ENCODE measurements around the gene FLT1. TPM values are rescaled to one million over a fixed set of nuclear protein-coding genes. Genes with fewer than 3 reads are reported as not detected.
A peak's percentile ranks its signal among the peaks of the same experiment; 100 is the strongest.

FLT1 gene, protein sequence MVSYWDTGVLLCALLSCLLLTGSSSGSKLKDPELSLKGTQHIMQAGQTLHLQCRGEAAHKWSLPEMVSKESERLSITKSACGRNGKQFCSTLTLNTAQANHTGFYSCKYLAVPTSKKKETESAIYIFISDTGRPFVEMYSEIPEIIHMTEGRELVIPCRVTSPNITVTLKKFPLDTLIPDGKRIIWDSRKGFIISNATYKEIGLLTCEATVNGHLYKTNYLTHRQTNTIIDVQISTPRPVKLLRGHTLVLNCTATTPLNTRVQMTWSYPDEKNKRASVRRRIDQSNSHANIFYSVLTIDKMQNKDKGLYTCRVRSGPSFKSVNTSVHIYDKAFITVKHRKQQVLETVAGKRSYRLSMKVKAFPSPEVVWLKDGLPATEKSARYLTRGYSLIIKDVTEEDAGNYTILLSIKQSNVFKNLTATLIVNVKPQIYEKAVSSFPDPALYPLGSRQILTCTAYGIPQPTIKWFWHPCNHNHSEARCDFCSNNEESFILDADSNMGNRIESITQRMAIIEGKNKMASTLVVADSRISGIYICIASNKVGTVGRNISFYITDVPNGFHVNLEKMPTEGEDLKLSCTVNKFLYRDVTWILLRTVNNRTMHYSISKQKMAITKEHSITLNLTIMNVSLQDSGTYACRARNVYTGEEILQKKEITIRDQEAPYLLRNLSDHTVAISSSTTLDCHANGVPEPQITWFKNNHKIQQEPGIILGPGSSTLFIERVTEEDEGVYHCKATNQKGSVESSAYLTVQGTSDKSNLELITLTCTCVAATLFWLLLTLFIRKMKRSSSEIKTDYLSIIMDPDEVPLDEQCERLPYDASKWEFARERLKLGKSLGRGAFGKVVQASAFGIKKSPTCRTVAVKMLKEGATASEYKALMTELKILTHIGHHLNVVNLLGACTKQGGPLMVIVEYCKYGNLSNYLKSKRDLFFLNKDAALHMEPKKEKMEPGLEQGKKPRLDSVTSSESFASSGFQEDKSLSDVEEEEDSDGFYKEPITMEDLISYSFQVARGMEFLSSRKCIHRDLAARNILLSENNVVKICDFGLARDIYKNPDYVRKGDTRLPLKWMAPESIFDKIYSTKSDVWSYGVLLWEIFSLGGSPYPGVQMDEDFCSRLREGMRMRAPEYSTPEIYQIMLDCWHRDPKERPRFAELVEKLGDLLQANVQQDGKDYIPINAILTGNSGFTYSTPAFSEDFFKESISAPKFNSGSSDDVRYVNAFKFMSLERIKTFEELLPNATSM (N-terminal part only)
- total RNA-seq (10 to 100 TPM in 3 of 7 donors, 1 to 10 TPM in 4; 5.8 to 31.4 (median 9.9) TPM), polyA plus RNA-seq (10 to 100 TPM in 1 of 2 donors, 1 to 10 TPM in 1; 7.3 to 19.3 TPM)
- long read RNA-seq, donor 1, full-length matches to known transcripts: 1 of 5 reads
- long read RNA-seq, donor 1, partial matches to known transcripts: 4 of 5 reads
- long read RNA-seq, donor 1, other reads (novel, unspliced or antisense): 0 of 5 reads
- long read RNA-seq, donor 2: 0 reads
- long read RNA-seq, donor 3, partial matches to known transcripts: 1 of 2 reads
- long read RNA-seq, donor 3, other reads (novel, unspliced or antisense): 1 of 2 reads

- intact Hi-C loops (cut with DNase I): no loop called here
- Histone ChIP-seq H3K36me3 (no peaks in the 10 kb centered on the region), H3K4me1 (ENCODE audit: insufficient read depth) (peaks cover 4% of the 10 kb centered on the region), H3K4me3 (peak within 1 kb of the TSS; percentile 34), H3K27ac (no peak within 1 kb of the TSS), H3K9me3 (no peaks in the 10 kb centered on the region), H3K27me3 (no peaks in the 10 kb centered on the region)
- peak in 3 of 5 donors; percentile 26 to 40 (median 34) for DNase-seq
- TF ChIP-seq EP300 (IDR thresholded peaks at IDR 0.05) (no peak), POLR2A (IDR thresholded peaks at IDR 0.05) (no peak), CTCF (IDR thresholded peaks at IDR 0.05) (no peak)
- WGBS, 3 donors: 0 to 1% (median 0%) methylated on average over 66 to 84 of the region's 84 CpGs
Measured at GRCh38 chr13:28494778-28495537, at the start of gene FLT1. Gene FLT1 (minus strand): TSS chr13:28495128. CDS start chr13:28494843, 285 bp downstream.

DNA sequence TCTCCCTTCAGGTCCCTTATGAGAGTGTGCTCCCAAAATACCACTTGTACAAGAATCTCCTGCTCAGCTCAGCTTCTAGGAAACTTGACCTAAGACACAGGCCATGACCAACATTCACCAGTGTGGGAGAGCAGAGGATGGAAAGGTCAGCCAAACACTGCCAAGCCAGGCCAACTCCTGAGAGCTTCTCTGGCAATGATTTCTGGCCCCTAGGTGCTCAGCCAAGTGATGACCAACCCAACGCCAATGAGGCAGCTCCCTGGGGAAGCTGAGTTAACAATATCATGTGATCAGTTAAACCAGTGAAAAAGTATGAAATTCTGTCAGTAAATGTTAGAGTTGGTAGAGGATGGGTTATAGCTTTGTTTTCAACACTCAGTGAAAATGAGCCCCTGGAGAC is 49.1 kb upstream of the FLT1 start:
- intact Hi-C loops (cut with DNase I): no loop called here
- no peak for TF ChIP-seq EP300 (IDR thresholded peaks at IDR 0.05)
- no peak for TF ChIP-seq POLR2A (IDR thresholded peaks at IDR 0.05)
- TF ChIP-seq CTCF (IDR thresholded peaks at IDR 0.05): no peak
- Histone ChIP-seq H3K36me3 (no peaks in the 10 kb centered on the region), H3K27ac (no peak overlapping the region), H3K9me3 (no peaks in the 10 kb centered on the region), H3K4me1 (ENCODE audit: insufficient read depth) (no peaks in the 10 kb centered on the region), H3K27me3 (no peaks in the 10 kb centered on the region), H3K4me3 (no peak overlapping the region)
- no peak for DNase-seq
- 78 to 86% (median 79%) methylated on average over 1 of the region's 1 CpG for WGBS, 3 donors

- Histone ChIP-seq H3K27me3 (no peaks in the 10 kb centered on the region), H3K36me3 (no peaks in the 10 kb centered on the region), H3K4me1 (ENCODE audit: insufficient read depth) (no peaks in the 10 kb centered on the region), H3K9me3 (no peaks in the 10 kb centered on the region), H3K4me3 (no peak overlapping the region), H3K27ac (no peak overlapping the region)
- TF ChIP-seq POLR2A (IDR thresholded peaks at IDR 0.05): no peak
- TF ChIP-seq CTCF (IDR thresholded peaks at IDR 0.05): no peak
- TF ChIP-seq EP300 (IDR thresholded peaks at IDR 0.05): no peak
- intact Hi-C loops (cut with DNase I): no loop called here
- 86 to 93% (median 87%) methylated on average over 4 of the region's 4 CpGs for WGBS, 3 donors
- DNase-seq: no peak
Measured at GRCh38 chr13:28542804-28543203, 47.9 kb upstream of the FLT1 start.
